ENCODE data around the gene TRIM64C.
"Not testable (repeated sequence)": the region's sequence is repeated elsewhere in the genome, so short reads cannot be mapped to it uniquely, and the experiment has no call there.

TRIM64C gene, protein sequence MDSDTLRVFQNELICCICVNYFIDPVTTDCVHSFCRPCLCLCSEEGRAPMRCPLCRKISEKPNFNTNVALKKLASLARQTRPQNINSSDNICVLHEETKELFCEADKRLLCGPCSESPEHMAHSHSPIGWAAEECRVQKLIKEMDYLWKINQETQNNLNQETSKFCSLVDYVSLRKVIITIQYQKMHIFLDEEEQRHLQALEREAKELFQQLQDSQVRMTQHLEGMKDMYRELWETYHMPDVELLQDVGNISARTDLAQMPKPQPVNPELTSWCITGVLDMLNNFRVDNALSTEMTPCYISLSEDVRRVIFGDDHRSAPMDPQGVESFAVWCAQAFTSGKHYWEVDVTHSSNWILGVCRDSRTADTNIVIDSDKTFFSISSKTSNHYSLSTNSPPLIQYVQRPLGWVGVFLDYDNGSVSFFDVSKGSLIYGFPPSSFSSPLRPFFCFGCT

DNA sequence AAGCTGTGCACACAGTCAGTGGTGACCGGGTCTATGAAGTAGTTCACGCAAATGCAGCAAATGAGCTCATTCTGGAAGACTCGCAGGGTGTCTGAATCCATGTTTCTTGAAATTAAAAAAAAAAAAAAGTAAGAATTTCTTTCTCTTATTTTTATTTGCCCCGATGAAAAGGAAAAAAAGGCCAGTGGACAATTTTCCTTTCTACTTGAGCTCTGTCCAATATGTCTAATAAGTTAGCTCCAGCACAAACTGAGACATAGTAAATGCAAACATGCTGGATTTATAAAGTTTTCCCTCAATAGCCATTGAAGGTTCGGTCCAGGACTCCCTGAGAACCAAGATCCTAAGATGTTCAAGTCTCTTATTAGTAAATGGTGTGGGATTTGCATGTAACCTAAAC lies at the start of gene TRIM64C:
Gene TRIM64C, minus strand, starts transcription at position 101 of the 400 bp plus-strand sequence. Its CDS starts 0 bp downstream, at position 101.
- DNase-seq (ENCODE audit: low read depth in 3 of 3), result not testable (repeated sequence)

DNA sequence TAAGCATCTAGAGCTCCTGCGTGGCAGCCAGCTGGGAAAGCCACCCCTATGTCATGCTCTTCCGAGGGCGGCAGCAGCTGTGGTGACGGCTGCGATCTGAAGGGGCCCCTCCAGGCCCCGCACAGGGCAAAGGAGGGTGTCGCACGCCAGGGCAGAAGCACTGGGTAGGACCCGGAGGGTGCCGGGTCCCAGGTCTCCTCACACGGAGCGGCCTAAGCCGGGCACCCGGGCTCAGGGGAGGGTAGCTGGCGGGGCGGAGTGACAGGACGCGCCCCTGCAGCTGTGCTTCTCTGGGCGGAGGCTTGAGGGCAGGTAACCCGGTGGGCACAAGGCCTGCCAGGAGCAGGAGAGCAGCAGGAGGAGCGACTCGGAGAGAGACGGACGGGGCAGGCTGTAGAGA lies 43.4 kb upstream of the TRIM64C start:
- DNase-seq (ENCODE audit: low read depth in 3 of 3), result not testable (repeated sequence)

DNA sequence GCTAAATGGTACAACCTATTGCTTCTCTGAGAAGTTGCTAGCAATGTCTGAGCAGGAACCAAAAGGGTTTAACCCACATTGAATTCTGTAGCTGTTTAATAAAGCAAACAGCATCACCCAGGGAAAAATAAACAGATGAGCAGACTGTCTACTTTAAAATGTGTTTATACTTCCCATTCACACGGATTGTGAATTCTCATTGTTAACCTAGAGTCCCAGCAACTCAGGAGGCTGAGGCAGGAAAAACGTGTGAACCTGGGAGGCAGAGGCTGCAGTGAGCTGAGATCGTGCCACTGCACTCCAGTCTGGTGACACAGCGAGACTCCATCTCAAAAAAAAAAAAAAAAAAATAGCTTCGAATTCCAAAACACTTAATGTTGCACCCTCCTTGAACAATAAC lies 11.0 kb upstream of the TRIM64C start:
- not testable (repeated sequence) for DNase-seq (ENCODE audit: low read depth in 3 of 3)

DNA sequence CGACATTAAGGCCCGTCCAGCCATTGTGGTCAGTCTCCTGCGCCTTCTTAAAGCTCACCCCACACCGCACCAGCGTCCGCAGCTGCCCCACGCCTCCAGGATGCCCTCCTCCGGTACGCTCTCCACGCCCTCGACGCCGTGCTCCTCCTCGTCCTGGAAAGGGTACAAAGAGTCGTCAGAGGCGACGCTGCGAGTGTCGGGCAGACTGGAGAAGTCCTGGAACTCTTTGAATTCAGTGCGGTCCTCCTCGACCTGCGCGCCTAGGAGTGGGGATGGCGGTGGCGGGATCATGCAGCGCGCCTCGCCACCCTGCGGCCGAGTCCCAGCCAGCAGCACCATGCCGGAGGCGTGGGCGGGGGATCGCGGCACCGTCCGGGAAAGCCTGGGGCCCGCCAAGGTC lies 9.1 kb downstream of the TRIM64C start:
- not testable (repeated sequence) for DNase-seq (ENCODE audit: low read depth in 3 of 3)

- DNase-seq (ENCODE audit: low read depth in 3 of 3), result not testable (repeated sequence)
Measured at GRCh38 chr11:49048229-49048628, 10.7 kb downstream of the TRIM64C start.

GRCh38 chr11:49028523-49028922 lies 30.4 kb downstream of the TRIM64C start, which contains the start of gene TRIM49B:
Gene TRIM49B, plus strand, starts transcription at chr11:49028823. Its CDS starts 2,777 bp downstream, at chr11:49031600.
- DNase-seq (ENCODE audit: low read depth in 3 of 3), result not testable (repeated sequence)
